ENCODE data around the gene TNFAIP1. TPM values are rescaled to one million over a fixed set of nuclear protein-coding genes. Genes with fewer than 3 reads are reported as not detected.

TNFAIP1 gene
- total RNA-seq, 1 donor from 2014 or later, result 18.7 TPM

- intact Hi-C loops (cut with micrococcal nuclease), result loop anchor here (2.0 to 10.0 kb wide), 2 partner anchors 51 to 175 kb away; partner anchors contain the start of gene TMEM97
Measured at GRCh38 chr17:28369684-28370034, 34.1 kb downstream of the TNFAIP1 start.

GRCh38 chr17:28370035-28370743 is 34.6 kb downstream of the TNFAIP1 start, which contains the start of gene VTN:
Gene VTN, minus strand, starts transcription at chr17:28370307. Its CDS starts 104 bp downstream, at chr17:28370203.
- intact Hi-C loops (cut with micrococcal nuclease), result loop anchor here (2.0 to 10.0 kb wide), 2 partner anchors 51 to 175 kb away; partner anchors contain the start of gene TMEM97

GRCh38 chr17:28370744-28371103 is 35.2 kb downstream of the TNFAIP1 start:
- intact Hi-C loops (cut with micrococcal nuclease), result loop anchor here (1.0 to 10.0 kb wide), 4 partner anchors 13 to 174 kb away; partner anchors contain the start of genes POLDIP2 and TMEM97

- intact Hi-C loops (cut with micrococcal nuclease), result loop anchor here (1.0 to 10.0 kb wide), 4 partner anchors 13 to 173 kb away; partner anchors contain the start of genes POLDIP2 and TMEM97
Measured at GRCh38 chr17:28371245-28372202, 36.0 kb downstream of the TNFAIP1 start, which contains the start of gene SARM1. Gene SARM1, plus strand, starts transcription at chr17:28371694. Its CDS starts 339 bp downstream, at chr17:28372033.

GRCh38 chr17:28372203-28372944 is 36.8 kb downstream of the TNFAIP1 start:
- intact Hi-C loops (cut with micrococcal nuclease), result loop anchor here (10.0 kb wide), 1 partner anchor 172 kb away; no protein-coding TSS in a partner anchor

- intact Hi-C loops (cut with micrococcal nuclease), result loop anchor here (10.0 kb wide), 1 partner anchor 172 kb away; no protein-coding TSS in a partner anchor
Measured at GRCh38 chr17:28372945-28373274, 37.3 kb downstream of the TNFAIP1 start.

- intact Hi-C loops (cut with micrococcal nuclease), result loop anchor here (10.0 kb wide), 1 partner anchor 165 kb away; no protein-coding TSS in a partner anchor
Measured at GRCh38 chr17:28379814-28380801, 44.5 kb downstream of the TNFAIP1 start.

- intact Hi-C loops (cut with micrococcal nuclease), result no loop called here
Measured at GRCh38 chr17:28381141-28381825, 45.7 kb downstream of the TNFAIP1 start.

GRCh38 chr17:28384281-28385036 is 48.9 kb downstream of the TNFAIP1 start:
- intact Hi-C loops (cut with micrococcal nuclease), result loop anchor here (1.0 kb wide), 2 partner anchors 13 to 27 kb away; partner anchors contain the start of genes POLDIP2 and SARM1

- intact Hi-C loops (cut with micrococcal nuclease), result no loop called here
Measured at GRCh38 chr17:28385037-28385400, 49.5 kb downstream of the TNFAIP1 start.

- intact Hi-C loops (cut with micrococcal nuclease), result no loop called here
Measured at GRCh38 chr17:28385406-28385805, 49.8 kb downstream of the TNFAIP1 start.

GRCh38 chr17:28386391-28386790 is 50.8 kb downstream of the TNFAIP1 start:
- intact Hi-C loops (cut with micrococcal nuclease), result no loop called here

- intact Hi-C loops (cut with micrococcal nuclease), result no loop called here
Measured at GRCh38 chr17:28388106-28388505, 52.5 kb downstream of the TNFAIP1 start.

GRCh38 chr17:28390141-28390540 is 54.6 kb downstream of the TNFAIP1 start:
- intact Hi-C loops (cut with micrococcal nuclease), result no loop called here

- intact Hi-C loops (cut with micrococcal nuclease), result no loop called here
Measured at GRCh38 chr17:28390563-28390962, 55.0 kb downstream of the TNFAIP1 start.

GRCh38 chr17:28390984-28391383 is 55.4 kb downstream of the TNFAIP1 start:
- intact Hi-C loops (cut with micrococcal nuclease), result no loop called here

- intact Hi-C loops (cut with micrococcal nuclease), result no loop called here
Measured at GRCh38 chr17:28391401-28391800, 55.8 kb downstream of the TNFAIP1 start.

- intact Hi-C loops (cut with micrococcal nuclease), result no loop called here
Measured at GRCh38 chr17:28392491-28392890, 56.9 kb downstream of the TNFAIP1 start.
